ENCODE data around the gene SLC39A12. TPM values are rescaled to one million over a fixed set of nuclear protein-coding genes. Genes with fewer than 3 reads are reported as not detected.

Gene SLC39A12
- polyA plus RNA-seq, 1 of the 3 experiments (the other 2 are of a cell fraction), result not detected

- no peaks in the 10 kb centered on the region for H3K36me3 ChIP-seq (replicated peaks in 1 of 2; ENCODE audit: control insufficient read depth in 1 of 2, insufficient read depth in 2 of 2, low read length in 1 of 2)
- H3K9me3 ChIP-seq, result no peaks in the 10 kb centered on the region
- peak overlapping the region; percentile 63; the same call in 1 of the 2 replicates for H2AFZ ChIP-seq (ENCODE audit: low read depth)
- no peaks in the 10 kb centered on the region for H3K9me2 ChIP-seq
- H3K4me2 ChIP-seq, result 0 out of 2 replicates have a peak overlapping the region, but pooled peaks have one; percentile 41
- ChIA-PET POLR2A (no interaction called here), CTCF (interaction anchor here (0.8 to 1.8 kb wide), 4 partner anchors 11 to 181 kb away, joined by 3 to 5 read pairs (median 3); no protein-coding TSS in a partner anchor)
- H3F3A ChIP-seq (replicated peaks; ENCODE audit: insufficient read depth), result peaks cover 8% of the 10 kb centered on the region
- no peaks in the 10 kb centered on the region for H3K79me2 ChIP-seq (ENCODE audit: insufficient read depth)
- H4K20me1 ChIP-seq (ENCODE audit: insufficient read depth), result no peaks in the 10 kb centered on the region
- H3K4me1 ChIP-seq (ENCODE audit: control insufficient read depth in 1 of 2, insufficient read depth in 2 of 2, low read depth in 1 of 2, low read length in 1 of 2), result peaks cover 0 to 5% of the 10 kb centered on the region in 2 experiments; a peak in 1 of 4 replicates
- DNase-seq, result no peak
- H3K27me3 ChIP-seq (ENCODE audit: insufficient read depth), result no peaks in the 10 kb centered on the region
- no peak overlapping the region for H3K9ac ChIP-seq
- H3K4me3 ChIP-seq (ENCODE audit: low read depth in 2 of 2, low read length in 1 of 2), result no peak overlapping the region
- TF ChIP-seq NFIC (IDR thresholded peaks at IDR 0.05; ENCODE audit: borderline replicate concordance) (peak; percentile 92), EZH2phosphoT487 (IDR thresholded peaks at IDR 0.05; ENCODE audit: borderline replicate concordance, low read depth) (no peak), TEAD4 (IDR thresholded peaks at IDR 0.05; ENCODE audit: borderline replicate concordance, insufficient read depth) (peak; percentile 72; the same call in 1 of the 2 replicates), USF1 (IDR thresholded peaks at IDR 0.05; ENCODE audit: borderline replicate concordance, low read depth) (peak; percentile 41), POLR2AphosphoS5 (IDR thresholded peaks at IDR 0.05; ENCODE audit: low read depth, low read length) (no peak), PBX3 (IDR thresholded peaks at IDR 0.05) (peak; percentile 25; the same call in 1 of the 2 replicates), EP300 (IDR thresholded peaks at IDR 0.05; ENCODE audit: borderline replicate concordance in 1 of 2, low read depth in 1 of 2, low read length in 1 of 2) (peak in 1 of 2 experiments; percentile 27; a peak in 1 of 4 replicates), TAF1 (IDR thresholded peaks at IDR 0.05; ENCODE audit: borderline replicate concordance, low read depth, low read length) (no peak), FOSL2 (IDR thresholded peaks at IDR 0.05; ENCODE audit: borderline replicate concordance, low read depth) (peak; percentile 80), MAX (IDR thresholded peaks at IDR 0.05; ENCODE audit: low read depth) (peak; percentile 48; the same call in 1 of the 2 replicates), TCF12 (IDR thresholded peaks at IDR 0.05) (peak; percentile 70), MXI1 (IDR thresholded peaks at IDR 0.05; ENCODE audit: low read depth, low read length) (no peak), ZBTB33 (IDR thresholded peaks at IDR 0.05; ENCODE audit: borderline replicate concordance, low read depth) (0 out of 2 replicates have a peak, but pooled peaks have one; percentile 15), ELF1 (IDR thresholded peaks at IDR 0.05) (peak; percentile 38; the same call in 1 of the 2 replicates), JUND (IDR thresholded peaks at IDR 0.05) (peak; percentile 70)
- H3K27ac ChIP-seq (ENCODE audit: low read depth in 2 of 2, low read length in 1 of 2), result peak overlapping the region in 1 of 2 experiments; percentile 77; a peak in 2 of 4 replicates
- 58% methylated on average over 4 of the region's 4 CpGs for WGBS (ENCODE audit: low lambda C conversion rate)
Measured at GRCh38 chr10:17923728-17924127, 28.0 kb upstream of the SLC39A12 start.

All from SK-N-SH (cell line).